Upper lobe of right lung (tissue), 1 donor: ENCODE data around the gene TMEM221. TPM values are rescaled to one million over a fixed set of nuclear protein-coding genes. Genes with fewer than 3 reads are reported as not detected.

Source experiments
- ATAC-seq: fragments of 200-7000 bp; cut with Tn5 transposase; one replicate; pipeline ENCODE4 v1.9.1; 2020; ENCODE audit warnings: mild to moderate bottlenecking, moderate library complexity
- DNase-seq: peaks from one replicate; pipeline ENCODE4 v3.0.0-alpha.2; 2020
- H3K27ac ChIP-seq: fragments of 200-600 bp; one replicate; pipeline ENCODE4 v1.8.0; 2022
- H3K27me3 ChIP-seq: fragments of 200-600 bp; one replicate; pipeline ENCODE4 v1.8.0; 2022; ENCODE audit warnings: mild to moderate bottlenecking
- H3K36me3 ChIP-seq: fragments of 200-600 bp; one replicate; pipeline ENCODE4 v1.8.0; 2022
- H3K4me1 ChIP-seq: fragments of 200-600 bp; one replicate; pipeline ENCODE4 v1.8.0; 2022
- H3K4me3 ChIP-seq: fragments of 200-600 bp; one replicate; pipeline ENCODE4 v1.8.0; 2022; ENCODE audit warnings: mild to moderate bottlenecking
- H3K9me3 ChIP-seq: fragments of 200-600 bp; one replicate; pipeline ENCODE4 v1.8.0; 2022
- intact Hi-C: fragments of 100-400 bp; cut with DNase I; formaldehyde crosslinking; loops from one replicate; pipeline ENCODE4 v1.11.0; 2022
- total RNA-seq: library from RNA; stranded (reverse); fragmentation: NEBNext Ultra II Directional; extraction: Animal tissue kit (Norgen Biotek cat#: 25700); gene quantifications from one replicate; pipeline ENCODE4 v1.2.1, GENCODE V29; 2021
- TF ChIP-seq, protein P1 (sequence below): fragments of 200-600 bp; IDR thresholded peaks from one replicate; pipeline ENCODE4 v1.8.0; 2022; ENCODE audit warnings: antibody characterized with exemption
- donor health status: DM: no; HTN: yes; CAD: no; lungs with severe emphysema.

TMEM221 gene
- total RNA-seq, 1 donor from 2014 or later, result not detected

DNA sequence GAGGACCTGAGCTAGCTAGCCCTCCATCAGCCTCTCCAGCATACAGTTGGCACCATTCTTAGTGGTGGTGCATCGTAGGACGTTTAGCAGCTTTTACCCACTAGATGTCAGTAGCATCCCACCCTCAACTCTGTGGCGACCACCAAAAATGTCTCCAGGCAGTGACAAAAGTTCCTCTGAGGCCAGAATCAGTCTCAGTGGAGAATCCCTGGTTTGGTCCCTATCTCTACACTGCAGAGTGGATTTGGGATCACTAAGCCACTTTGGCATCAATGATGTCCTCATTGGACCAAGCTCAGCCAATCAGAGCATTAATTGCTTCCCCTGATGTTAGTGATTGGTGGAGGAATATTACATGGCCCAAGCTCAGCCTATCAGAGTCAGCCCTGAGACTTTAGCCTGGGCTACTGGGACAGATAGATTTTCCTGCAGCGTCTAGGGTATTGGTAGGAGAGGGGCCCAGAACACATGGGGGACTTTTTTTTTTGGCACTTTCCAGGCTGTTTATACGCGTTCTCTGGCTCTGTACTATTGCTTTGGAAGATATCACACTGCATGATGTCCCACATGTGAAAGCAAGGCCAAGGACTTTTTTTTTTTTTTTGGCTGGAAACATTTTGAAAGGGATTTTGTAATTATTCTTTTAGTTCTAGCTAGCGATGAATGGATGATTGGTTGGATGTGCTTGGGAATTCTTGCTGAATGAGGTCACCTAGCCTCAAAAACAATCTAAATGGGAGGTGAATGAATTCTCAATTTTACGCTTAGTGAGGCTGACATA lies 7.0 kb downstream of the TMEM221 start:
- DNase-seq (no peak), ATAC-seq (peak; percentile 66)

DNA sequence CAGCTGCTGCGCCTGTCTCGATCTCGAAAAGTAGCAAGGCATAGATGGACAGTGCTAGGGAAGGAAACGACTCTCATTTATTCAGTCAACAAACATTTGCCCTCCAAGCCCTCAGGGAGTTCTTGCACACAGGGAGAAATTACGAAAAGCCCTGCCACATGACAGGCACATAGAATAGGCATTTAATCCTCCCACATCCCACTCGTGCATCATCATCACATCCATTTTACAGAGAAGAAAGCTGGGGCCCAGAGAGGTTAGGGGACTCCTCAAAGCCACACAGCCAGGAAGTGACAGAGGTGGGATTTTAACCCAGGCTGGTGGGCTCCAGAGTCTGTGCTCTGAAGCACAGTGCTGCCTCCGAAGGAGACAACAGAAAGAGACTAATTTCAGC lies 11.6 kb downstream of the TMEM221 start:
- intact Hi-C loops, result no loop called here
- H3K27me3 ChIP-seq, result no peaks in the 10 kb centered on the region
- H3K27ac ChIP-seq, result no peak overlapping the region
- no peak for DNase-seq
- ATAC-seq, result no peak
- H3K4me1 ChIP-seq, result no peaks in the 10 kb centered on the region
- H3K9me3 ChIP-seq, result no peaks in the 10 kb centered on the region
- TF ChIP-seq, protein P1, sequence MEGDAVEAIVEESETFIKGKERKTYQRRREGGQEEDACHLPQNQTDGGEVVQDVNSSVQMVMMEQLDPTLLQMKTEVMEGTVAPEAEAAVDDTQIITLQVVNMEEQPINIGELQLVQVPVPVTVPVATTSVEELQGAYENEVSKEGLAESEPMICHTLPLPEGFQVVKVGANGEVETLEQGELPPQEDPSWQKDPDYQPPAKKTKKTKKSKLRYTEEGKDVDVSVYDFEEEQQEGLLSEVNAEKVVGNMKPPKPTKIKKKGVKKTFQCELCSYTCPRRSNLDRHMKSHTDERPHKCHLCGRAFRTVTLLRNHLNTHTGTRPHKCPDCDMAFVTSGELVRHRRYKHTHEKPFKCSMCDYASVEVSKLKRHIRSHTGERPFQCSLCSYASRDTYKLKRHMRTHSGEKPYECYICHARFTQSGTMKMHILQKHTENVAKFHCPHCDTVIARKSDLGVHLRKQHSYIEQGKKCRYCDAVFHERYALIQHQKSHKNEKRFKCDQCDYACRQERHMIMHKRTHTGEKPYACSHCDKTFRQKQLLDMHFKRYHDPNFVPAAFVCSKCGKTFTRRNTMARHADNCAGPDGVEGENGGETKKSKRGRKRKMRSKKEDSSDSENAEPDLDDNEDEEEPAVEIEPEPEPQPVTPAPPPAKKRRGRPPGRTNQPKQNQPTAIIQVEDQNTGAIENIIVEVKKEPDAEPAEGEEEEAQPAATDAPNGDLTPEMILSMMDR, result no peak
- H3K4me3 ChIP-seq, result no peak overlapping the region
- no peaks in the 10 kb centered on the region for H3K36me3 ChIP-seq

More for the DNA sequence above, 7.0 kb downstream of the TMEM221 start:
- Histone ChIP-seq H3K36me3 (no peaks in the 10 kb centered on the region), H3K4me1 (no peaks in the 10 kb centered on the region), H3K27ac (no peak overlapping the region), H3K4me3 (no peak overlapping the region), H3K9me3 (no peaks in the 10 kb centered on the region), H3K27me3 (no peaks in the 10 kb centered on the region)
- intact Hi-C loops, result no loop called here
- TF ChIP-seq, protein P1, result peak; percentile 33

DNA sequence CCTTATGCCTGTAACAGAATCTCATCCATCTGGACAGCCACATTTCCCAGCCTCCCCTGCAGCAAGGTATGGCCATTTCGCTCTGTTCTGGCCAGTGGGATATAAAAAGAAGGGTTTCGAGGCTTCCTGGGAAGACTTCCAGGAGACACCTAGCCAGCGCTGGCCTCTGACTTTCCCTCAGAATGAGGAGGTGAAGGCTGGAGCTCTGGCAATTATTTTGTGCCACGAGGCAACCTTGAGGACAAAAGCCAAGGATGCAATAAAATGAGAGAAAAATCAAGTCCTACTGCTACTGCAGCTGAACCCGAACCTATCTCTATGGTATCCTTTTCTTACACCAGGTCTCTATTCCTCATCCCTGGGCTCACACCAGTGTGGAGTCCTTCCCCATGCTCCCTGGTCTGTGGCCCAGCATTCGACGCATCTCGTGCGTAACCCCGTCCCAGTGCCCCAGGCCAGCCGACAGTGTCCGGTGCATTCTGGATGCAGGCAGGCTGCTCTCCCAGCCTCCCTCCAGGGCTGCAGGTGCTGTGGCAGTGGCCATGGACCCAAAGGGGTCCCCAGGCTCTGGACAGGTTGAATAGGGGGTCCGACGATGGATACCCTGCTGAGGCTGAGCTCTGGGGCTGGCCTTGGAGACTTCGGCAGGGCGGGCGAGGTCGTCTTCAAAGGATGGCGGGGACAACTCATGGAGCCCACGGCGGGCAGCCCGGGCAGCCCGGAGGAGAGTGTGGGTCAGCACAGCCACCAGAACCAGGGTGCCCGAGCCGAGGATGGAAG lies 12.2 kb downstream of the TMEM221 start:
- H3K36me3 ChIP-seq, result no peaks in the 10 kb centered on the region
- no peak overlapping the region for H3K4me3 ChIP-seq
- no peak for DNase-seq
- no peaks in the 10 kb centered on the region for H3K4me1 ChIP-seq
- H3K27ac ChIP-seq, result no peak overlapping the region
- no peaks in the 10 kb centered on the region for H3K27me3 ChIP-seq
- intact Hi-C loops, result no loop called here
- no peaks in the 10 kb centered on the region for H3K9me3 ChIP-seq
- TF ChIP-seq, protein P1, result no peak
- ATAC-seq, result no peak

DNA sequence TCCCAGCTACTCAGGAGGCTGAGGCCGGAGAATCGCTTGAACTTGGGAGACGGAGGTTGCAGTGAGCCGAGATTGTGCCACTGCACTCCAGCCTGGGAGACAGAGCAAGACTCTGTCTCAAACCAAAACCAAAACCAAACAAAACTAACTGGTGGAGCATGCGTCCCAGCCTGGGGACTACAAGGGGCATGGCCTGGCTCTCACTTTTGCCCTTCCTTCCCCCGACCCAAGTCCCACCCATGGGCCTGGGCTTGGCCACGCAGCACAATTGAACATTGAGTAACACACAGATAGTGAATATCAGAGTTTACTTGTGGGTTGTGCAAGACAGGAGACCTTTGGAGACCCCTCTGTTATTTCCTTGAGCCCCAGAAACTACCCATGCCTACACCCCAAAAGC lies 13.2 kb downstream of the TMEM221 start:
- H3K9me3 ChIP-seq, result no peaks in the 10 kb centered on the region
- no peak for ATAC-seq
- intact Hi-C loops, result no loop called here
- H3K27me3 ChIP-seq, result no peaks in the 10 kb centered on the region
- H3K27ac ChIP-seq, result no peak overlapping the region
- H3K36me3 ChIP-seq, result no peaks in the 10 kb centered on the region
- no peak for DNase-seq
- TF ChIP-seq, protein P1, result no peak
- no peaks in the 10 kb centered on the region for H3K4me1 ChIP-seq
- no peak overlapping the region for H3K4me3 ChIP-seq

DNA sequence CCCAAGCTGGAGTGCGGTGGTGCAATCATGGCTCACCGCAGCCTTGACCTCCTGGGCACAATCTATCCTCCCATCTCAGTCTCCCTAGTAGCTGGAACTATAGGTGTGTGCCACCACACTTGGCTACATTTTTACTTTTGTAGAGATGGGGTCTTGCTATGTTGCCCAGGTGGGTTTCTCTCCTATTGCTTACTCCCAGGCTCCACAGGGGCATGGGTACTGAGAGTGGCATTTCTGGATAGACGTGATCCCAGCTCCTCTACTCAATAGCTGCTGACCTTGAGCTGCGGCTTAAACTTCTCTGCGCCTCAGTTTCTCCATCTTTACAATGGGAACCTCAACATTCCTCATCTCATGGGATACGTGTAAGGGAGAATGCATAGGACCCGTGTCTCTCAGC lies 17.1 kb downstream of the TMEM221 start:
- Histone ChIP-seq H3K27ac (no peak overlapping the region), H3K4me1 (no peaks in the 10 kb centered on the region), H3K27me3 (no peaks in the 10 kb centered on the region), H3K9me3 (no peaks in the 10 kb centered on the region), H3K4me3 (no peak overlapping the region), H3K36me3 (no peaks in the 10 kb centered on the region)
- intact Hi-C loops, result no loop called here
- no peak for DNase-seq
- ATAC-seq, result no peak
- TF ChIP-seq, protein P1, result no peak
